SK-N-MC (cell line): ENCODE data around the gene NSUN7.

ENCODE experiments used
- EZH2 ChIP-seq: fragments of 200-600 bp; sonication (generic); IDR thresholded peaks from one replicate; pipeline ENCODE4 v1.6.1; 2017; ENCODE audit warnings: antibody characterized with exemption
- FOXP2 ChIP-seq: optimal IDR thresholded peaks from 2 replicates; pipeline ENCODE3; 2011; ENCODE audit warnings: mild to moderate bottlenecking, moderate library complexity; ENCODE audit not compliant: insufficient read depth; ENCODE audit errors: extremely low read length, control extremely low read depth
- POLR2AphosphoS5 ChIP-seq: IDR thresholded peaks from 2 replicates; pipeline ENCODE4 v1.6.1; 2012; ENCODE audit warnings: mild to moderate bottlenecking, low read depth, low read length, borderline replicate concordance

GRCh38 chr4:40713798-40714197 is 36.0 kb upstream of the NSUN7 start:
- TF ChIP-seq POLR2AphosphoS5 (no peak), EZH2 (no peak), FOXP2 (no peak)
